ENCODE measurements around the gene KCNT2. TPM values are rescaled to one million over a fixed set of nuclear protein-coding genes. Genes with fewer than 3 reads are reported as not detected.
A peak's percentile ranks its signal among the peaks of the same experiment; 100 is the strongest.

Gene KCNT2
- total RNA-seq, 1 experiment from 2014 or later = 9.1 TPM

- Histone ChIP-seq H2BK5ac (ENCODE audit: insufficient read length, low read length) (no peak overlapping the region), H2BK12ac (ENCODE audit: insufficient read length, low read depth, low read length) (no peak overlapping the region), H2AFZ (ENCODE audit: low read length) (no peak overlapping the region), H3K23me2 (ENCODE audit: insufficient read length, low read depth, low read length, poor library complexity, severe bottlenecking) (no peaks in the 10 kb centered on the region), H2BK20ac (ENCODE audit: low read depth, low read length, poor library complexity, severe bottlenecking) (no peak overlapping the region), H4K8ac (replicated peaks; ENCODE audit: insufficient read length, low read depth, low read length) (no peak overlapping the region), H3K79me2 (ENCODE audit: insufficient read depth, low read length) (no peaks in the 10 kb centered on the region), H3T11ph (ENCODE audit: low read length) (no peak overlapping the region), H3K18ac (ENCODE audit: insufficient read length, low read depth, low read length) (no peak overlapping the region), H3K27me3 (ENCODE audit: insufficient read depth, low read length) (no peaks in the 10 kb centered on the region), H4K20me1 (ENCODE audit: control insufficient read depth, insufficient read depth, insufficient read length) (no peaks in the 10 kb centered on the region), H3K56ac (ENCODE audit: insufficient read length, low read depth, low read length) (no peak overlapping the region), H3K4me1 (ENCODE audit: insufficient read depth, low read length) (no peaks in the 10 kb centered on the region; the same call in 1 of the 2 replicates), H3K79me1 (ENCODE audit: insufficient read depth, low read depth, low read length, poor library complexity, severe bottlenecking) (no peaks in the 10 kb centered on the region), H3K4ac (ENCODE audit: low read depth, low read length) (no peak overlapping the region), H3K23ac (ENCODE audit: insufficient read length, low read depth, low read length) (no peak overlapping the region), H3K9ac (ENCODE audit: extremely low read depth, insufficient read length, low read length) (no peak overlapping the region), H3K4me2 (ENCODE audit: insufficient read depth, insufficient read length, low read length) (no peak overlapping the region), H2AK5ac (ENCODE audit: insufficient read length, low read length) (no peak overlapping the region), H2BK120ac (ENCODE audit: low read depth, low read length, poor library complexity, severe bottlenecking) (no peak overlapping the region), H2BK15ac (ENCODE audit: low read depth, low read length) (no peak overlapping the region), H4K91ac (ENCODE audit: insufficient read length, low read depth, low read length) (no peak overlapping the region), H4K5ac (ENCODE audit: insufficient read length, low read depth, low read length) (no peak overlapping the region), H3K14ac (ENCODE audit: insufficient read depth, low read length) (no peak overlapping the region), H3K9me3 (ENCODE audit: control insufficient read depth, low read depth, low read length) (no peaks in the 10 kb centered on the region), H3K27ac (ENCODE audit: insufficient read length, low read depth, low read length) (no peak overlapping the region)
- H3K27ac Mint-ChIP-seq = peak overlapping the region in 1 of 3 experiments; percentile 55; a peak in 2 of 7 replicates
- no peaks in the 10 kb centered on the region for H3K9me3 Mint-ChIP-seq
- H3K4me1 Mint-ChIP-seq = peaks cover 19 to 21% of the 10 kb centered on the region in 2 experiments
- H3K36me3 Mint-ChIP-seq (ENCODE audit: insufficient read depth in 1 of 3, low read depth in 3 of 3) = no peaks in the 10 kb centered on the region
- no peak for DNase-seq
- no peaks in the 10 kb centered on the region for H3K27me3 Mint-ChIP-seq (ENCODE audit: low read depth)
- no peak for TF ChIP-seq CTCF (conservative IDR thresholded peaks at IDR 0.05)
- H3K4me3 Mint-ChIP-seq = no peak overlapping the region
Observed at GRCh38 chr1:196401891-196402290, 206.3 kb downstream of the KCNT2 start.

All from H9 (cell line).